Stomach smooth muscle (tissue), 2 donors: ENCODE data around the gene RPS28.
"Not testable (repeated sequence)": the region's sequence is repeated elsewhere in the genome, so short reads cannot be mapped to it uniquely, and the experiment has no call there.

Experiments
- H3K27ac ChIP-seq: one replicate; pipeline ENCODE4 v1.7.0; 2013; ENCODE audit warnings: mild to moderate bottlenecking, low read length, inconsistent platforms
- H3K27me3 ChIP-seq, 2 donors: one replicate each; pipeline ENCODE4 v1.7.0; 2013; ENCODE audit warnings: low read length in 2 of 2; ENCODE audit not compliant: insufficient read depth in 2 of 2, control insufficient read depth in 1 of 2
- H3K36me3 ChIP-seq, 2 donors: one replicate each; pipeline ENCODE4 v1.7.0; 2013; ENCODE audit warnings: low read length in 2 of 2; ENCODE audit not compliant: control insufficient read depth in 2 of 2, insufficient read depth in 2 of 2
- H3K4me1 ChIP-seq: one replicate; pipeline ENCODE4 v1.7.0; 2013; ENCODE audit warnings: low read length; ENCODE audit not compliant: control insufficient read depth, insufficient read depth
- H3K4me3 ChIP-seq, 2 donors: one replicate each; pipeline ENCODE4 v1.7.0; 2013; ENCODE audit warnings: low read length in 2 of 2
- H3K9ac ChIP-seq, 2 donors: one replicate each; pipeline ENCODE4 v1.7.0; 2013; ENCODE audit warnings: low read length in 2 of 2, mild to moderate bottlenecking in 1 of 2
- H3K9me3 ChIP-seq, 2 donors: one replicate each; pipeline ENCODE4 v1.7.0; 2013; ENCODE audit warnings: low read length in 2 of 2; ENCODE audit not compliant: control insufficient read depth in 2 of 2
- donor health status: healthy.
- donor health status: Pancreatic carcinoma.

The RPS28 gene

DNA sequence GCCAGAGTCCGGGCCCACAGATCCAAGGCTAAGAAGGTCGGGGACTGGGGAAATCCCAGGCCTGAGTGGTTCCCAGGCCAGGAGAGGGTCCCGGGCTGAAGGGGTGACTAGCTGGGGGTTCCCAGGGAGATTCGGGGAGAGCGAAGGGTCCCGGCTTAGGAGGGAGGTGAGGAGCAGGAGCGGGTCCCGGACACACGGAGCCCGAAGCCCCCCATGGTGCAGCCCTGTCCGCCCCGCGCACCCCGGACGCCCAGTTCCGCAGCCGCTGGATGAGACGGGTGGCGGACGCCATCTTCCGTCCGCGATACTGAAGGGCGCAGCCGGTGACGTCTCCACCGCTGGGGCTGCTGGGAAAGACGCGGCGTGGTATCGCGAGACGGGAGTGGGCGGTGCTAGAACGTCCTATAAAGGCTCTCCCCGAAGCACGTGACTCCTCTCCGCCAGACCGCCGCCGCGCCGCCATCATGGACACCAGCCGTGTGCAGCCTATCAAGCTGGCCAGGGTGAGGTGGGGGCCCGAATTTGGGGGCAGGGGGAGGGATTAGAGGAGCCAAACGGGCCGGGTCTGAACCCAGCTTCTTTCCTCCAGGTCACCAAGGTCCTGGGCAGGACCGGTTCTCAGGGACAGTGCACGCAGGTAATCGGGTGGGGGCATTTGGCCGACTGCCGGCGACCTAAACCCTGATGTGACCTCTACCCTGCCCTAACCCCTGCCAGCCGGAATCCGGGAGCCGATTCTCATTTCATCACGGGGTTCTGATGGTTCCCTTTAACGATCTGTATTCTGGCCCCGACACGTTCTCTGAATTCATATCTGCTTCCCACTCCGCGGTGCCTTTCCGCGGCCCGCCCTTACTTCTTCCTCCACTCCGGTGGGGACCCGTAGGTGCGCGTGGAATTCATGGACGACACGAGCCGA lies at the start of gene RPS28, which contains the start of gene NDUFA7:
RPS28 (plus strand) TSS at position 430 of the 919 bp plus-strand sequence; CDS start at position 465, 35 bp downstream.
NDUFA7 (minus strand) TSS at position 309 of the 919 bp plus-strand sequence; CDS start at position 292, 17 bp downstream.
- Histone ChIP-seq H3K27me3 (no peaks in the 10 kb centered on the region), H3K4me3 (peak within 1 kb of the TSS; percentile 95 to 99), H3K4me1 (peaks cover 22% of the 10 kb centered on the region), H3K9ac (peak within 1 kb of the TSS; percentile 98 to 99), H3K36me3 (peaks cover 8 to 11% of the 10 kb centered on the region in 2 donors), H3K27ac (peak within 1 kb of the TSS; percentile 88), H3K9me3 (no peaks in the 10 kb centered on the region)

GRCh38 chr19:8276508-8276907 lies 44.8 kb upstream of the RPS28 start:
- not testable (repeated sequence) for H3K4me3 ChIP-seq, H3K9ac ChIP-seq, H3K9me3 ChIP-seq, H3K36me3 ChIP-seq, H3K27me3 ChIP-seq, H3K4me1 ChIP-seq, H3K27ac ChIP-seq

GRCh38 chr19:8291337-8291736 lies 30.0 kb upstream of the RPS28 start:
- not testable (repeated sequence) for H3K9me3 ChIP-seq, H3K27me3 ChIP-seq, H3K4me3 ChIP-seq, H3K9ac ChIP-seq, H3K27ac ChIP-seq, H3K36me3 ChIP-seq, H3K4me1 ChIP-seq

DNA sequence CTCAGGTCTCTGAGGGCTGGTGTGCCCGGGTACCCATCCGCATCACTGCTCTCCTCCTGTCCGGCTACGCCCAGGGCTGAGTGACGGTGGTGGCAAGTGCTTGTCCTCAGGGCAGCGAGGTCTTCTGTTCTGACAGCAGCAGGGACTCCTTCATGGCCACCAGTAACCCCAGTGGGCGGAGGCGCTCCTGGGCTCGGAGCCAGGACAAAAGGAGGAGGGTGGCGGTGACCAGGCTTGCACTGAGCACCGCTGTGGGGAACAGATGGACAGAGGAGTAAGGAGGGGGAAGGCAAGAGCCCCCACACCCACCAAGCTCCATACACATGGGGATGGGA lies 19.0 kb upstream of the RPS28 start:
- H3K9me3 ChIP-seq = no peaks in the 10 kb centered on the region
- no peak overlapping the region for H3K27ac ChIP-seq
- no peaks in the 10 kb centered on the region for H3K27me3 ChIP-seq
- H3K4me3 ChIP-seq = no peak overlapping the region
- H3K4me1 ChIP-seq = peaks cover 4% of the 10 kb centered on the region
- no peak overlapping the region for H3K9ac ChIP-seq
- H3K36me3 ChIP-seq = no peaks in the 10 kb centered on the region

- no peaks in the 10 kb centered on the region for H3K27me3 ChIP-seq
- no peak overlapping the region for H3K4me3 ChIP-seq
- no peak overlapping the region for H3K9ac ChIP-seq
- H3K36me3 ChIP-seq = no peaks in the 10 kb centered on the region
- no peak overlapping the region for H3K27ac ChIP-seq
- no peaks in the 10 kb centered on the region for H3K9me3 ChIP-seq
- H3K4me1 ChIP-seq = peaks cover 8% of the 10 kb centered on the region
Observed at GRCh38 chr19:8302734-8303133, 18.6 kb upstream of the RPS28 start.

DNA sequence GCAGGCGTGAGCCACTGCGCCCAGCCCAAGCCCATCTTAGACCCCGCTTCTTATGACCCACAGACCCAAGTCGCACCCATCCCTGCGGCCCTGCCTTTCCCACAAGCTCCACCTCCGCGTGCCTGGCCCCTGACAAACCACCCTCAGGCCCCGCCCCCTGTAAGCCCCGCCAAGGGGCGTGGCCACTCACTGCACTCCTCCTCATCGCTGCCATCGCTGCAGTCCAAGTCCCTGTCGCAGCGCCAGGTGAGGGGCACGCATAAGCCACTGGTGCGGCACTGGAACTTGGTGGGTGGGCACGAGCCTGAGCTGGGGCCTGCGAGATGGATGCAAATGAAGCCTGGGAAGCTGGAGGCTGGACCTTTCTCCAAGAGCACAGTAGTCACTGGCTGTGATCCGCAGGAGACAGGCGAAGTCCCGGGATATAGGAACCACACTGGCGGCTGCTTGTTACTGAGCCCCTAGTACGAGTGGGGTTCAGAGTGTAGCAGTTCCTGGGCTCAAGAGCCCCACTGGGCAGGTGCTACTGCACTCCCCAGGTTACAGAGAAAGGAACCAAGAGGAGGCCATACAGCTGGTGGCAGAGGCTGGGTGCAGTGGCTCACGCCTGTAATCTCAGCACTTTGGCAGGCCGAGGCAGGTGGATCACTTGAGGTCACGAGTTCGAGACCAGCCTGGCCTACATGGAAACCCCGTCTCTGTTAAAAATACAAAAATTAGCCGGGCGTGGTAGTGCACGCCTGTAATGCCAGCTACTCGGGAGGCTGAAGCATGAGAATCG lies 16.3 kb upstream of the RPS28 start:
- Histone ChIP-seq H3K9me3 (no peaks in the 10 kb centered on the region), H3K27me3 (no peaks in the 10 kb centered on the region), H3K36me3 (peaks cover 0 to 4% of the 10 kb centered on the region in 2 donors), H3K9ac (no peak overlapping the region), H3K4me1 (peaks cover 22% of the 10 kb centered on the region), H3K27ac (no peak overlapping the region), H3K4me3 (no peak overlapping the region)

DNA sequence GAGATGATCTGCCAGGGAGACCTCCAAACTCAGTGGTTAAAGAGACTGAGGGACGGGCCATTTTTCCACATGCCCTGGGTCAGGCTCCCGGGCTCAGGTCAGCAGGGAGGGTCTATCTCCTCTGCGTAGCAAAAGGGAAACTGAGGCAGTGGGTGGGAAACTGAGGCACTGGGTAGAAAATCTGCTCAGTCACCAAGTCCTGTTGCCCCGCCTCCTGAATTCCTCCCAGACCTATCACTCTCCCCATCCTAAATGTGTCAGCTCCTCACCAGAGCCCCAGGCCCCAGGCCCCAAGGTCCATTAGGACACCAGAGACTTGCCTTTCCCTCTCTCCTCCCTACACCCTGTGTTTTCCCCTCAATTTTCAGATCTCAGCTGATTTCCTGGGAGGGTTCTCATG lies 15.5 kb upstream of the RPS28 start:
- Histone ChIP-seq H3K27ac (no peak overlapping the region), H3K4me1 (peaks cover 22% of the 10 kb centered on the region), H3K4me3 (no peak overlapping the region), H3K9me3 (no peaks in the 10 kb centered on the region), H3K9ac (no peak overlapping the region), H3K36me3 (peaks cover under 1 to 7% of the 10 kb centered on the region in 2 donors), H3K27me3 (no peaks in the 10 kb centered on the region)

GRCh38 chr19:8306235-8307054 lies 14.9 kb upstream of the RPS28 start:
- Histone ChIP-seq H3K36me3 (peaks cover 4 to 12% of the 10 kb centered on the region in 2 donors), H3K4me1 (peaks cover 22% of the 10 kb centered on the region), H3K27me3 (no peaks in the 10 kb centered on the region), H3K9me3 (no peaks in the 10 kb centered on the region), H3K4me3 (peak overlapping the region in 1 of 2 donors; percentile 15), H3K9ac (no peak overlapping the region), H3K27ac (no peak overlapping the region)

DNA sequence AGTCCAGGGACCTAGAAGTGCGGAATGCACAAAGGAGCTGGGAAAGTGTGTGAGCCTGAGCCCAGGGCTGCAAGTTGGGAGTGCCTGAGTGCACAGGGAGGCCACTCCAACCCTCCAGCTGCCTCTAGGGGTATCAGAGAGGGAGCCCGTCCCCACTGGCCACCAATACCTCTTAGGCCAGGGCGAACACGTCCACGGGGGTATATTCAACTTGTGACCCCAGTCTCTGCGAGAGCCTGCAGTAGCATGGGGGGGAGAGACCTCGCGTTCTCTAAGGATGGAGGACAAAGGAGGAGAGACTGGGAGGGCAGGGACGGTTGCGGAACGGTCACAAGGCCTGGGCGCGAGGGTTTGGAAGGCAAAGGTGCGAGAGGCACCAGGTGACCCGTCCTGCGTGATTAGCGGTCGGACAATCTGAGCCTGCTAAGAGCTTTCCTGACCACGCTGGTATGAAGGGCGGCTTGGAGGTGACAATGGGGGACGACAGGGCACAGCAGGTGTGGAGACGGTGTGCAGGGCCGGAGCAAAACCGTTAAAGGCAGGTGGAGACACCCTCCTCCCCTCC lies 13.8 kb upstream of the RPS28 start:
- peaks cover 22% of the 10 kb centered on the region for H3K4me1 ChIP-seq
- no peak overlapping the region for H3K27ac ChIP-seq
- peaks cover 4 to 19% of the 10 kb centered on the region in 2 donors for H3K36me3 ChIP-seq
- H3K27me3 ChIP-seq = no peaks in the 10 kb centered on the region
- H3K9ac ChIP-seq = peak overlapping the region; percentile 24 to 60
- peak overlapping the region; percentile 61 to 84 for H3K4me3 ChIP-seq
- no peaks in the 10 kb centered on the region for H3K9me3 ChIP-seq
